HG03064 (cell line): ENCODE measurements around the gene ANKFN1.
"Not testable (repeated sequence)": the region's sequence is repeated elsewhere in the genome, so short reads cannot be mapped to it uniquely, and the experiment has no call there.

Experiments
- ATAC-seq: cut with Tn5 transposase; IDR thresholded peaks from one replicate; pipeline ENCODE4 v1.9.1; 2021; ENCODE audit warnings: low read depth; ENCODE audit not compliant: unreplicated experiment

Gene ANKFN1

GRCh38 chr17:56319531-56319930, 166.3 kb downstream of the ANKFN1 start:
- ATAC-seq = no peak

GRCh38 chr17:56320443-56320842, 167.2 kb downstream of the ANKFN1 start:
- no peak for ATAC-seq

- no peak for ATAC-seq
Observed at GRCh38 chr17:56322991-56323390, 169.7 kb downstream of the ANKFN1 start.

GRCh38 chr17:56324676-56325075, 171.4 kb downstream of the ANKFN1 start:
- ATAC-seq = no peak

- ATAC-seq = no peak
Observed at GRCh38 chr17:56325313-56326000, 172.2 kb downstream of the ANKFN1 start.

- no peak for ATAC-seq
Observed at GRCh38 chr17:56326001-56326359, 172.7 kb downstream of the ANKFN1 start.

GRCh38 chr17:56347639-56348038, 194.4 kb downstream of the ANKFN1 start:
- ATAC-seq = no peak

GRCh38 chr17:56350592-56350991, 197.3 kb downstream of the ANKFN1 start:
- ATAC-seq = no peak

GRCh38 chr17:56351675-56352074, 198.4 kb downstream of the ANKFN1 start:
- no peak for ATAC-seq

GRCh38 chr17:56358651-56359050, 205.4 kb downstream of the ANKFN1 start:
- no peak for ATAC-seq

- no peak for ATAC-seq
Observed at GRCh38 chr17:56359518-56359917, 206.2 kb downstream of the ANKFN1 start.

GRCh38 chr17:56367366-56367765, 214.1 kb downstream of the ANKFN1 start:
- ATAC-seq = no peak

- no peak for ATAC-seq
Observed at GRCh38 chr17:56373981-56374833, 220.9 kb downstream of the ANKFN1 start.

GRCh38 chr17:56389356-56389755, 236.1 kb downstream of the ANKFN1 start:
- no peak for ATAC-seq

- ATAC-seq = no peak
Observed at GRCh38 chr17:56392321-56392720, 239.0 kb downstream of the ANKFN1 start.

- no peak for ATAC-seq
Observed at GRCh38 chr17:56393156-56393555, 239.9 kb downstream of the ANKFN1 start.

GRCh38 chr17:56395787-56396186, 242.5 kb downstream of the ANKFN1 start:
- ATAC-seq = no peak

- no peak for ATAC-seq
Observed at GRCh38 chr17:56407086-56407485, 253.8 kb downstream of the ANKFN1 start.

GRCh38 chr17:56412356-56412755, 259.1 kb downstream of the ANKFN1 start:
- ATAC-seq = not testable (repeated sequence)

GRCh38 chr17:56416682-56417351, 263.5 kb downstream of the ANKFN1 start:
- no peak for ATAC-seq

GRCh38 chr17:56424005-56424404, 270.7 kb downstream of the ANKFN1 start:
- ATAC-seq = no peak
